GM21786 (cell line): ENCODE data around the gene RFLNA.
"Not testable (repeated sequence)": the region's sequence is repeated elsewhere in the genome, so short reads cannot be mapped to it uniquely, and the experiment has no call there.

Source experiments
- ATAC-seq: cut with Tn5 transposase; IDR thresholded peaks from one replicate; pipeline ENCODE4 v1.9.1; 2021; ENCODE audit not compliant: unreplicated experiment

The RFLNA gene

GRCh38 chr12:124281309-124281708, 13.6 kb upstream of the RFLNA start:
- no peak for ATAC-seq

GRCh38 chr12:124282287-124282686, 12.6 kb upstream of the RFLNA start:
- ATAC-seq: no peak

GRCh38 chr12:124283326-124283725, 11.6 kb upstream of the RFLNA start:
- ATAC-seq: no peak

GRCh38 chr12:124284368-124284767, 10.5 kb upstream of the RFLNA start:
- ATAC-seq: no peak

- no peak for ATAC-seq
Observed at GRCh38 chr12:124286414-124286813, 8.5 kb upstream of the RFLNA start.

GRCh38 chr12:124286971-124287370, 7.9 kb upstream of the RFLNA start:
- ATAC-seq: no peak

- ATAC-seq: no peak
Observed at GRCh38 chr12:124289634-124290600, 5.0 kb upstream of the RFLNA start.

GRCh38 chr12:124292385-124292784, 2.5 kb upstream of the RFLNA start:
- ATAC-seq: no peak

GRCh38 chr12:124293286-124294003, 1.4 kb upstream of the RFLNA start:
- no peak for ATAC-seq

- no peak for ATAC-seq
Observed at GRCh38 chr12:124295431-124296058, 652 bp downstream of the RFLNA start.

GRCh38 chr12:124296295-124296915, 1.5 kb downstream of the RFLNA start:
- no peak for ATAC-seq

- ATAC-seq: no peak
Observed at GRCh38 chr12:124296916-124297351, 2.0 kb downstream of the RFLNA start.

- ATAC-seq: no peak
Observed at GRCh38 chr12:124297389-124297788, 2.5 kb downstream of the RFLNA start.

- ATAC-seq: no peak
Observed at GRCh38 chr12:124297856-124298255, 3.0 kb downstream of the RFLNA start.

- ATAC-seq: no peak
Observed at GRCh38 chr12:124298685-124299410, 4.0 kb downstream of the RFLNA start.

- ATAC-seq: no peak
Observed at GRCh38 chr12:124299628-124300388, 4.9 kb downstream of the RFLNA start.

- ATAC-seq: not testable (repeated sequence)
Observed at GRCh38 chr12:124300657-124301056, 5.8 kb downstream of the RFLNA start.

GRCh38 chr12:124301084-124301654, 6.3 kb downstream of the RFLNA start:
- no peak for ATAC-seq

- no peak for ATAC-seq
Observed at GRCh38 chr12:124302241-124302806, 7.4 kb downstream of the RFLNA start.
